Urothelium cell line (cell line): ENCODE measurements around the gene CFAP251.
"Not testable (repeated sequence)": the region's sequence is repeated elsewhere in the genome, so short reads cannot be mapped to it uniquely, and the experiment has no call there.

ENCODE experiments used
- DNase-seq: peaks from one replicate; pipeline ENCODE4 v3.0.0; 2011; ENCODE audit warnings: low spot score, mixed read lengths
- FAIRE-seq: peaks from 2 replicates; lab custom pipeline; 2011; peaks lifted over from hg19 to GRCh38; lab: Jason Lieb, UNC

CFAP251 gene

GRCh38 chr12:121969726-121970125, 51.3 kb downstream of the CFAP251 start:
- FAIRE-seq = no peak
- no peak for DNase-seq

DNA sequence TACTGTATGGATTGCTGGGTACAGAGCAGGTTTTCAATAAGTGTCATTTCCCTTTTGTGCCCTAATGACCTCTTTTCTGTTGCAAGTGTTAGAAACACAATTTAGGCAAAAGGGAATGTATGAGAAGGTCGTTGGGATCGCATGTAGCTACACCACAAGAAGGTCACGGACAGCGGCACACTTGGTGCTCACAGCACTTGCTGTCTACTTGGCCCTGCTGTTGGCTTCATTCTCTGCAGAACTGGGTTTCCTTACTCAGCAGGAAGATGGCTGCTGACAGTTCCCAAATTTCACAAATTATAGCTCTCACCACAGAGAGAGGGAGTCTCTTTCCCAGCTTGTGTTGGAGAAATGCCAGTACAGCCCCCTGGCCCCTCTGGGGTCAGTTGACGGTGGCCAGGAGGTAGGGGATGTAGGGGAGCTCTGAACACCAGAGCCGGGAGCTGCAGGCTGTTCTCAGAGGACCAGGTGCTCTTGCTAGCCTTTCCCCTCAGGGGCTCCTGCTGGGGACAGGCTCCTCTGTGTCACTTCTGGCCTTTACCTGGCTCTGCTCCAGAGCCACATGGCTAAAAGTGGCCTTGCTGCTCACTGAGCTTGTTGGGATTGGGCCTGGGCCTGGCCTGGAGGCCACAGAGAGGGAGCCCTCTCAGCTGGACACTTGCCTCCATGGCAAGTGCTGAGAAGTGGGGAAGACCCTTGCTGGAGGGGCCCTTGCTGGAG, 52.3 kb downstream of the CFAP251 start:
- FAIRE-seq (no peak), DNase-seq (no peak)

- FAIRE-seq = no peak
- DNase-seq = no peak
These were observed 55.9 kb downstream of the CFAP251 start for GRCh38 chr12:121974026-121974985.

DNA sequence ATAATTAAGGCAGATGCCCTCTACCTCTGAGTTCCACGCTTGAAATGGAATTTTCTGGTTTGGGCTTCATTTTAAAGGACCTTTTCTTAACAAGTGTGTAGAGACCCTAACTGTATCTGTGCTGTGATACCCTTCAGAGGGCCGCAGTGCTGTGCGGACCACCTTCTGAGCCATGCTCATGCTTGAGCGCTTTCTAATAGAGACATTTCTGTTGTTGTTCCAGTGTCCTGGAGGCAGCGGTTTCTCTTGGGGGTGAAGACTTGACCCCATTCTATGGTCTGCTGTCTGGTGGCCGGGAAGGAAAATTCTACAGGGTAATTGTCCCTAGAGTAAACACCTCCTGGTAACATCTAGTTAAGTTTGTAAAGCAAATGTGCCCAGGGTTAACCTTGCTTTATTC, 56.6 kb downstream of the CFAP251 start:
- no peak for FAIRE-seq

DNA sequence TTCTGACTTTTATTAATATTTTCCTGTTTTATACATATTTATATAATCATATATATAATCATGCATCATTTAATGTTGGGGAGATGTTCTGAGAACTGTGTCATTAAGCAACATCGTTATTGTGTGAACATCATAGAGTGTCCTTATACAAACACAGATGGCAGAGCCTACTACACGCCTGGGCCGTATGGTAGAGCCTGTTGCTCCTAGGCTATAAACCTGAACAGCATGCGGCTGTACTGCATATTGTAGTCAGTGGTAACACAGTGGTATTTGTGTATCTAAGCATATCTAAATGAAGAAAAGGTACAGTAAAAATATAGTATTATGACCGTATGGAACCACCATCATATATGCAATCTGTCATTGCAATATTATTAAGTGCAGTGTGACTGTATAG, 58.6 kb downstream of the CFAP251 start:
- DNase-seq (no peak), FAIRE-seq (no peak)

More for the DNA sequence above, 56.6 kb downstream of the CFAP251 start:
- DNase-seq = no peak

DNA sequence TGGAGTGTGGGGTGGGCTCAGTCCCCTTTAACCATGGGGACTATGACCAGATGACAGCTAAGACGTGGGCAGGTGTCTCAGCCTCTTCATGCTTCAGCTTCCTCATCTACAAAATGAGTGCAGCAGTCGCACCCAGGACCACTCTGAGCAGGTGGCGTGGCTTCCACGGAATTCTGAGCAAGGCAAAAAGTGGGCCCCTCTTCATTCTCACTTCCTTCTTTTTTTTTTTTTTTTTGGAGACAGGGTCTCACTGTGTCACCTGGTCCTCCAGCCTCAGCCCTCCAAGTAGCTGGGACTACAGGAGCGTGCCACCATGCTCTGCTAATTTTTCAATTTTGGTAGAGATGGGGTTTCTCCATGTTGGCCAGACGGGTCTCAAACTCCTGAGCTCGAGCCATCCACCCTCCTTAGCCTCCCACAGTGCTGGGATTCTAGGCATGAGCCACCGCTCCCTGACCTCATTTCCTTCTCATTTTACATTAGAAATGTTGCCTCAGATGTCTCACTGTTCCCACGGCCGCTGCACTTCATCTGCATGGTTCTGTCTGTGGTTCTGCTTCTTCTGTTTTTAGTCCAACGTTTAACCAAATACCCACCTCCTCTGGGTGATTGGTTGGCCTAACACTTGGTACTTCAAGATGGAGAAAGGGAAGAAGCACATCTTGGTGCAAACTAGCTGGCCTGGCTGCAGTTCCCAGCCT, 61.9 kb downstream of the CFAP251 start:
- DNase-seq = no peak
- FAIRE-seq = no peak

DNA sequence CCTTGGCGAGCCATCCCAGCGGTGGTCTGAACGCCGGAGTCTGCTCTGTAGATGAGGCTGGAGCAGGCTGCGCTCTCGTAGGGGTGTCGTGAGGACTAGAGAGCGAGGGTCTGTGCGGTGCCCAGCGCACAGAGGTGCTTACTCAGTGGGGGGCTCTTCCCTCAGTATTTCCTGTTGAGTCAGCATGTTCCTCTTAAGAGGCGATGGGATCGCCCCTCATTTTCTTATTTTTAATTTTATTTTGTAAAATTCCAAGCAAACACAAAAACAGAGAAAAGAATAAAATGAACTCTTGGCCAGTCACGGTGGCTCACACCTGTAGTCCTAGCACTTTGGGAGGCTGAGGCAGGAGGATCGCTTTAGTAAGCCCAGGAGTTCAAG, 62.5 kb downstream of the CFAP251 start:
- no peak for FAIRE-seq
- DNase-seq = no peak

DNA sequence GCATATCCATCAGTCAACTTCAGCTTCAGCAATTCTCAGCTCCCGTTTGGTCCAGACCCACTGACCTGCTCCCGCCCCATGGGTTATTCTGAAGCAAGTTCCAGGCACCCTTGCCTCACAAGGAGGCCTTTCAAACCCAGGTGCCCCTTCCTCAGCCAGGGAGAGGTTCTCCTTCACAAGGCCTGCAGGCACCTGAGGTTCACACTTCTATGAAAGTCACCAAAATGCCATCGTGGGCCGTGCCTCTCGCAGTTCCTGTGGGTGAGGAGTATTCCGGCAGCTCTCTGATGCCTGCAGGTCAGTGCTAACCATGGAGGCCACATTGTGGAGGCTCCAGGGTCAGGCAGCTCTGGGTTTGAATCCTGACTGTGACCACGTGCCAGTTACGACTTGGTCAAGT, 63.1 kb downstream of the CFAP251 start:
- FAIRE-seq = no peak
- DNase-seq = no peak

DNA sequence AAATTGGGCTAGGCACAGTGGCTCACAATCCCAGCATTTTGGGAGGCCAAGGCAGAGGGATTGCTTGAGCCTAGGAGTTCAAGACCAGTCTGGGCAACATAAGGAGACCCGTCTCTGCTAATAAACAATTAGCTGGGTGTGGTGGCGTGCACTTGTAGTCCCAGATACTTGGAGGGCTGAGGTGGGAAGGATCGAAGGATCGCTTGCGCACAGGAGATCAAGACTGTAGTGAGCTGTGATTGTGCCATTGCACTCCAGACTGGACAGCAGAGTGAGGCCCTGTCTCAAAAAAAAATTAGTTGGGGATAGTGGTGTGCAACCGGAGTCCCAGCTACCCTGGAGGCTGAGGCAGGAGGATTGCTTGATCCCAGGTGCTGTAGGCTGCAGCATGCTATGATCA, 64.6 kb downstream of the CFAP251 start:
- DNase-seq (no peak), FAIRE-seq (no peak)

DNA sequence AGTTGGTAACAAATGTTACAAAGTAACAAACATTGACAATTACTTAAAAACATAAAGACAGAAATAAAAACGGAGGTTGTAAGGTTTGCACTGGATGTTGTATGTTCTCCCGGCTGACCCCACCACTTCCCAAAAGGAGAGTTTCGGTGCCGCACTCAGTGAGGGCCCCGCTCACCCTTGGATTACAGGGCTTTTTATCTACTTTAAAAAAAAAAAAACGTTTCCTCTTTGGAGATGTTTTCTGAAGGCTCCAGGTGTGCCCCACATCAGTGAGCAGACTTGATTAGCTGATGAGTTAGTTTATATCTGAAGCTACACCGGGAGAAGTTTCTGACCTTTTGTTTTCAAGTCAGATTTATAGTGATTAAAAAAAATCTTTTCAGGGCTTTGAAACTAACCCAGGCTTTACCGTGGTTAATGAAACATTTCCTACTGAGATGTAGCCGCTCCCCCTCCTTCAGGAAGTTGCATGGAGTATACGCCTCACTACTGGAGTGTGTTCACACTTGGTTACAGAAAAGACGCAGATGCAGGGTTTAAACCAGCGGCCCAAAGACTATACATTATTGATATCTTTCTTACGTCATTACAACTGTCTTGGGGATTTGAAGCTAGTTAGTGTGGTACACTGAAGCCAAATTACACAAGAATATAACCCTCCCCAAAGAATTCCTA, 65.3 kb downstream of the CFAP251 start:
- no peak for FAIRE-seq
- DNase-seq = no peak

DNA sequence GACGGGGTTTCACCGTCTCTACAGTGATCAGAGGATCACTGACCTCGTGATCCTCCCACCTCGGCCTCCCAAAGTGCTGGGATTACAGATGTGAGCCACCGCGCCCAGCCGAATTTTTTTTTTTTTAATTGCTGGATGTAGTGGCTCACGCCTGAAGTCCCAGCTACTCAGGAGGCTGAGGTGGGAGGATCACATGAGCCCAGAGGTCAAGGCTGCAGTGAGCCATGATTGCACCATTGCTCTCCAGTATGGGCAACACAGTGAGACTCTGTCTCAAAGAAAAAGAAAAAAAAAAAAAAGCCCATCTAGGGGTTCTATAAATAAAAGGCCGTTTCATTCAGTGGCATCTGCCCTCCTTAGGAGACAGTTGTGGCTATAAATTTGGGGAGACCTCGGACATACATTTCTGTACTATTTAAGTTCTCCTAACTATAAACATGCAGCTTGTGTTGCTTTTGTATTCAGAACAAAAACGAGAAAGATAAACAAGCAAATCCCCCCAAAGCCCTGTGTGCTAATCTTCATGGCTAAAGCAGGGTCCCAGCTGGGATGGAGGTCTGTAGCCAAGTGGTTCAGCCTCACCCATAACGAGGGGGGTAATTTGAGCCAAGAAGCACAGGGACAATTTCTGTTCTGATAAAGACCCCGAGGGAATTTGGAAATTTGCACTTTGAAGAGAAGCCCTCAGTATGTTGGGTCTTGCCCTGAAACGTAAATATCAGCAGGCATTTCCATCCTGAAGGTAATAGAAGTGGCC, 68.3 kb downstream of the CFAP251 start:
- FAIRE-seq = no peak
- no peak for DNase-seq

DNA sequence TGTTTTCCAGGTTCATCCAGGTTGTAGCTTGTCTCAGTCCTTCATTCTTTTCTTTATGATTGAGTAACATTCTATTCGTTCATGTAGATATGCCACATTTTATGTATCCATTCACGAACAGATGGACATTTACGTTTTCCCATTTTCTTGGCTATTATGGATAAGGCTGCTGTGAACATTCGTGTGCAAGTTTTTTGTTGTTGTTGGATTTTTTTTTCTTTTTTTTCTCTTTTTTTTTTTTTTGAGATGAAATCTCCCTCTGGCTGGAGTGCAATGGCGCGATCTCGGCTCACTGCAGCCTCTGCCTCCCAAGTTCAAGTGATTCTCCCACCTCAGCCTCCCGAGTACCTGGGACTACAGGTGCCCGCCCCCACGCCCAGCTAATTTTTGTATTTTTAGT, 70.1 kb downstream of the CFAP251 start:
- FAIRE-seq, DNase-seq: not testable (repeated sequence)

DNA sequence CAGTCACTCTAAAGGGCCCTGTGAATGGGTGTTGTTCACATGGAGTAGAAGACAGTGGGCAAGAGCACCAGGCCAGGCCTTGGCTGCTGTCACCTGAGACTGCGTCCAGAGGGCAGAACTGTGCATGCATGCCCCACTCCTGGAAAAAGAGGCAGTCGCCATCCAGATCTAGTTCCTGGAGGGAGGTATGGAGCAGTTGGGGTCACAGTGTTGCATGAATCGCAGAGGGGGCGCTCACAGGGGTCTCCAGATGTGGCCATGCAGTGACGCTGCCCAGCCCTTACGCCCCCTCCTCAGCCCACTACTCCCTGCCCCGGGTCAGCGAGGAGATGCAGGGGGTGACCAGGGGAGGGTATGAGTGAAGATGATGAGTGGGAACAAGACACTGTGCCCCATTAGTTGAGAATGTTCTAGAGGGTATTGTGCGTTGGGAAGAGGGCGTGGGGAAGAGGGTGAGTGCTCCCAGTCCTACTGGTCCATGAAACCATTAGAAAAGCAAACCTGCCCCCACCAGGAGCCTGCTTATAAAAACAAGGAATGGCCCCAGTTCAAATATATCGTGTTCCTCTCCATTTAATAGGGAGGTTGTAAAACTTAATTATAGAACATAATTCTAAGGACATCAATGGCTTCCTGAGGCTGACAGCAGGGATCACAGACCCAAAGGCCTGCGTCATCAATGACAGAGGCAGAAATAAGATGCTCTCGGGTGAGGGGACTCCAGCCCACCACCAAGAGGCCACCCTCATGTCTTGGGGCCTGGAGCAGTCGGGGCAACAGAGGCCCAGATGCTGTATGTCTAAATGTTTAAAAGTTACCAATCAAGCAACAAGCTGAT, 71.1 kb downstream of the CFAP251 start:
- FAIRE-seq (no peak), DNase-seq (no peak)

- DNase-seq (no peak), FAIRE-seq (no peak)
These were observed 71.8 kb downstream of the CFAP251 start for GRCh38 chr12:121990114-121990647.

DNA sequence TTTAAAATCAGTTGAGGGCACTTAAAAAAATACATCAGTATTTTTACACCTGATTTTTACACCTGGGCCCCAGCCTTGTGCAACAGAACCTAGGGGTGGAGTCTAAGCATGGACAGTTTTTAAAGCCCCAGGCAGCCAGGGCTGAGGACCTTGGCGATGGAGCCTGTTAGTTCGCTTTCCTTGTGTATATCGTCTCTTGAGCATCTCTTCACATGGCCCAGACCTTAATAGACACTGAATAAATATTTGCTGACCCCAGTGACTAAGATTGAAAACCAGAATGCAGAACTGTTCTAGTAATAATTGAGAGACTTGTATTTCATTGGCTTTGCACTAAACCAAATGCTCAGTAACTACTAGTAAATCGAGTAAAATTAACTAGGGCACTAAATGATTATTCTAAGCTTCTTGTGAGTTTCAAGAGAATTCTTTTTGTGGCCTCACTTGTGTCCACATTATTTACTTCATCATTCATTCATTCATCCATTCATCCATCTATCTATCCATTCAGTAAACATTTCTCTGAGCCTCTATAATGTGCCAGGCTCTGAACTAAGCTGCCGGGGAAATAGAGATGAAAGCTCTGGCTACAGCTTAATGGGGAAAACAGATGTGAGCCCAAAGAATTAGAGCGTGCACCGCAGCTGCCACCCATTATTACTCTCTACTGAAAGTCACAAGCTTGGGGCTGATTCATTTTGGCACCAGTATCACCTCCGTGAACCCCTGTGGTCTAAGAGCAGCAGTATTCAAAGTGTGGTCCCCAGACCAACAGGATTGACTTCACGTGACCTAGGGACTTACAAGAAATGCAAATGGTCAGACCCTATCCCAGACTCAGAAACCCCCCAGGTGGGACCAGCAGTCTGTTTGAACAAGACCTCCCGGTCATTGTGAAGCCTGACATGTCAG, 72.6 kb downstream of the CFAP251 start:
- no peak for DNase-seq
- FAIRE-seq = no peak

GRCh38 chr12:121992059-121992879, 73.9 kb downstream of the CFAP251 start:
- FAIRE-seq = no peak
- DNase-seq = peak; percentile 84
